DOHH2 (cell line): ENCODE data around the gene C16orf78.

Experiments used
- EZH2phosphoT487 ChIP-seq: fragments of 200-600 bp; sonication (generic); IDR thresholded peaks from 2 replicates; pipeline ENCODE4 v1.6.1; 2017; ENCODE audit warnings: borderline replicate concordance, mild to moderate bottlenecking, antibody characterized with exemption, low read length, moderate library complexity, mixed read lengths
- TF ChIP-seq, protein P1 (sequence below): fragments of 200-600 bp; sonication (generic); IDR thresholded peaks from one replicate; pipeline ENCODE4 v1.5.1; 2014; ENCODE audit warnings: antibody characterized with exemption, mild to moderate bottlenecking, low read depth, low read length; ENCODE audit not compliant: poor library complexity, severe bottlenecking

- TF ChIP-seq, protein P1, sequence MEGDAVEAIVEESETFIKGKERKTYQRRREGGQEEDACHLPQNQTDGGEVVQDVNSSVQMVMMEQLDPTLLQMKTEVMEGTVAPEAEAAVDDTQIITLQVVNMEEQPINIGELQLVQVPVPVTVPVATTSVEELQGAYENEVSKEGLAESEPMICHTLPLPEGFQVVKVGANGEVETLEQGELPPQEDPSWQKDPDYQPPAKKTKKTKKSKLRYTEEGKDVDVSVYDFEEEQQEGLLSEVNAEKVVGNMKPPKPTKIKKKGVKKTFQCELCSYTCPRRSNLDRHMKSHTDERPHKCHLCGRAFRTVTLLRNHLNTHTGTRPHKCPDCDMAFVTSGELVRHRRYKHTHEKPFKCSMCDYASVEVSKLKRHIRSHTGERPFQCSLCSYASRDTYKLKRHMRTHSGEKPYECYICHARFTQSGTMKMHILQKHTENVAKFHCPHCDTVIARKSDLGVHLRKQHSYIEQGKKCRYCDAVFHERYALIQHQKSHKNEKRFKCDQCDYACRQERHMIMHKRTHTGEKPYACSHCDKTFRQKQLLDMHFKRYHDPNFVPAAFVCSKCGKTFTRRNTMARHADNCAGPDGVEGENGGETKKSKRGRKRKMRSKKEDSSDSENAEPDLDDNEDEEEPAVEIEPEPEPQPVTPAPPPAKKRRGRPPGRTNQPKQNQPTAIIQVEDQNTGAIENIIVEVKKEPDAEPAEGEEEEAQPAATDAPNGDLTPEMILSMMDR, result no peak
- TF ChIP-seq EZH2phosphoT487, result no peak
Observed at GRCh38 chr16:49378816-49379215, 5.2 kb downstream of the C16orf78 start.
